ENCODE measurements around the gene NEAT1. TPM values are rescaled to one million over a fixed set of nuclear protein-coding genes. Genes with fewer than 3 reads are reported as not detected.

The NEAT1 gene
- polyA plus RNA-seq, 1 experiment: 72.3 TPM

DNA sequence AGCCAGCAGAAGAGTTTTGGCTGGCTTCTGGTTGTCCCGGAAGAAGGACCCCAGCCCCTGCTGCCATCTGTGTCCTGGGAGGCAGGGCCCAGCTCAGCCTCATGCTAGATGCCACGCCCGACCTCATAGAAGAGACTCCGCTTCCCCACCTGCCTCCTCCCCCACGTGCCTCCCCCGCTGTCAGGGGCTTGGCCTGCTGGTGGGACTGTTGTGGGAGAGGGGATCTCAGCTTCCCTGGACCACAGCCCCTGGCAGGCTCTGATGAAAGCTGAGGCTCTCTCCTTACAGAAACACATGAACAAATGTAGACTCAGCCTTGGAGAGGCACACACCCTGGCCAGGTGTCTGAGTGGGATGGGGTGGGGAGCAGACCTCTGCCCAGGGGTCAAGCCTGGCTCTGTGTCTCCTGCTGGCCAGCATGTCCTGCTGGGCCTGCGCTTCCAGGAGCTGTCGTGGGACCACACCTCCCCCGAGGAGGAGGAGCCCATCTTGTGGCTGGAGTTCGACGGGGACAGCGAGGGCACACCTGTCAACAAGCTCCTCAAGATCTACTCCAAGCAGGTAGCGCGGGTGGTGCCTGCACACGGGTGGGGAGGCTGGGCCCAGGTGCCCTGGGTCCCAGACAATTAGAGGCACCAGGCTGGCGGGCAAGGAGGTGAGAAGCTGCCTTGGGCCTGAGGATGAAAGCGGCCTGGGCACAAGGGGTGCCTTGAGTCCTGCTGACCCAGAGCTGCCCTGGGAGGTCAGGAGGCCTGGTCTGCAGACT, 22.1 kb upstream of the NEAT1 start:
- Histone ChIP-seq H3K9me3 (ENCODE audit: control insufficient read depth, insufficient read depth, low read length) (no peaks in the 10 kb centered on the region), H3K27ac (ENCODE audit: low read depth, low read length) (no peak overlapping the region), H3K27me3 (ENCODE audit: control insufficient read depth, insufficient read depth, low read length) (no peaks in the 10 kb centered on the region), H3K4me3 (ENCODE audit: low read depth, low read length) (no peak overlapping the region)
- ChIA-PET POLR2A (no interaction called here), CTCF (no interaction called here)
- DNase-seq (ENCODE audit: low read depth, low spot score): no peak
- TF ChIP-seq, protein P1, sequence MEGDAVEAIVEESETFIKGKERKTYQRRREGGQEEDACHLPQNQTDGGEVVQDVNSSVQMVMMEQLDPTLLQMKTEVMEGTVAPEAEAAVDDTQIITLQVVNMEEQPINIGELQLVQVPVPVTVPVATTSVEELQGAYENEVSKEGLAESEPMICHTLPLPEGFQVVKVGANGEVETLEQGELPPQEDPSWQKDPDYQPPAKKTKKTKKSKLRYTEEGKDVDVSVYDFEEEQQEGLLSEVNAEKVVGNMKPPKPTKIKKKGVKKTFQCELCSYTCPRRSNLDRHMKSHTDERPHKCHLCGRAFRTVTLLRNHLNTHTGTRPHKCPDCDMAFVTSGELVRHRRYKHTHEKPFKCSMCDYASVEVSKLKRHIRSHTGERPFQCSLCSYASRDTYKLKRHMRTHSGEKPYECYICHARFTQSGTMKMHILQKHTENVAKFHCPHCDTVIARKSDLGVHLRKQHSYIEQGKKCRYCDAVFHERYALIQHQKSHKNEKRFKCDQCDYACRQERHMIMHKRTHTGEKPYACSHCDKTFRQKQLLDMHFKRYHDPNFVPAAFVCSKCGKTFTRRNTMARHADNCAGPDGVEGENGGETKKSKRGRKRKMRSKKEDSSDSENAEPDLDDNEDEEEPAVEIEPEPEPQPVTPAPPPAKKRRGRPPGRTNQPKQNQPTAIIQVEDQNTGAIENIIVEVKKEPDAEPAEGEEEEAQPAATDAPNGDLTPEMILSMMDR (IDR thresholded peaks at IDR 0.05; ENCODE audit: low read depth, low read length): no peak

DNA sequence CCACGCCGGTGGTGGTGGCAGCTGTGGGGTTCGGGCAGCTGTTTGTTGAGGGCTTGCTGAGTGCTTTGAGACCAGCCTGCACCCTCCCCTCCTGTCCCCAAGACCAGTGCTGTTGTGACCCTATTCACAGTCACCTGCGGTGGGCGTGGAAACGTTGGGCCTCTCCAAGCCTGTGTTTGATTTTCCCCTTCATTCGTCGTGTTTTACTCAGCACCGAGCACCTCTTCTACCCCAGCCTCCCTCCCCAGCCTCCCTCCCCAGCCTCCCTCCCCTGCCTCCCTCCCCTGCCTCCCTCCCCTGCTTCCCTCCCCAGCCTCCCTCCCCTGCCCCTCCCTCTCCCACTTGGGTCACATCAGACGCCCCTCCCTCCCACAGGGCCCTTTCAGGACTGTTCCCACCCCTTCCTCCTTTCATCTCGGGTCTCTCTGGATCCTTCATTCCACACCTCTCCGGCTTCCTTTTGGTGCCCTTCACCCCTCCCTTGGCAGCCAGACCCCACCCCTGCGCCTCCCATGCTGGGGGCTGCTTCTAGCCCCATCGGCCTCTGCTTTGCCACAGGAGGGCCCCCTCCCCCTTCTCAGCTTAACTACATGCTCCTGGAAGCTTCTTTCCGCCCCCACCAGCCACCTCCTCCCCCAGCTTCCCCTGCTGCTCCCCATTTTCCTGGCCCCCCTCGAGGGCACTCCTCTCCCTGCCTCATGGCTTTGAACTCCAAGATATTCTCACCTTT, 21.4 kb upstream of the NEAT1 start:
- TF ChIP-seq, protein P1 (IDR thresholded peaks at IDR 0.05; ENCODE audit: low read depth, low read length): no peak
- POLR2A ChIA-PET: interaction anchor here (0.7 kb wide), 1 partner anchor 14 kb away, joined by 13 read pairs; no protein-coding TSS in a partner anchor
- CTCF ChIA-PET: interaction anchor here (0.7 kb wide), 1 partner anchor 20 kb away, joined by 4 read pairs; no protein-coding TSS in a partner anchor
- no peak overlapping the region for H3K27ac ChIP-seq (ENCODE audit: low read depth, low read length)
- H3K4me3 ChIP-seq (ENCODE audit: low read depth, low read length): no peak overlapping the region
- no peak for DNase-seq (ENCODE audit: low read depth, low spot score)
- H3K27me3 ChIP-seq (ENCODE audit: control insufficient read depth, insufficient read depth, low read length): no peaks in the 10 kb centered on the region
- H3K9me3 ChIP-seq (ENCODE audit: control insufficient read depth, insufficient read depth, low read length): no peaks in the 10 kb centered on the region

DNA sequence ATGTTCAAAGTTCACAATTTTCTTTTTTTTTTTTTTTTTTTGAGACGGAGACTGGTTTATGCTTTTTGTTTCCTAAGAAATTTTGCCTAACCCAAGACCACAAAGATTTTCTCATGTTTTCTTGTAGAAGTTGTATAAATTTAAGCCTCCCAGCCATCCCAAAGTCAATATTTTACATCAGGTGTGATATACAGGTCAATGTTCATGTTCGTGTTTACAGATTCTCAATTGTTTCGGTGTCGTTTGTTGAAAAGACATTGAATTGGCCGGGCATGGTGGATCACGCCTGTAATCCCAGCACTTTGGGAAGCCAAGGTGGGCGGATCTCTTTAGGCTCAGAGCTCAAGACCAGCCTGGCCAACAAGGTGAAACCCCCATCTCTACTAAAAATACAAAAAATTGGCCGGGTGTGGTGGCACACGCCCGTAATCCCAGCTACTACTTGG, 20.8 kb upstream of the NEAT1 start:
- no peaks in the 10 kb centered on the region for H3K27me3 ChIP-seq (ENCODE audit: control insufficient read depth, insufficient read depth, low read length)
- H3K27ac ChIP-seq (ENCODE audit: low read depth, low read length): no peak overlapping the region
- H3K9me3 ChIP-seq (ENCODE audit: control insufficient read depth, insufficient read depth, low read length): no peaks in the 10 kb centered on the region
- ChIA-PET POLR2A (interaction anchor here (0.7 kb wide), 1 partner anchor 14 kb away, joined by 13 read pairs; no protein-coding TSS in a partner anchor), CTCF (interaction anchor here (0.7 to 2.0 kb wide), 2 partner anchors 14 to 21 kb away, joined by 4 to 9 read pairs; no protein-coding TSS in a partner anchor)
- DNase-seq (ENCODE audit: low read depth, low spot score): no peak
- TF ChIP-seq, protein P1 (IDR thresholded peaks at IDR 0.05; ENCODE audit: low read depth, low read length): no peak
- H3K4me3 ChIP-seq (ENCODE audit: low read depth, low read length): no peak overlapping the region

DNA sequence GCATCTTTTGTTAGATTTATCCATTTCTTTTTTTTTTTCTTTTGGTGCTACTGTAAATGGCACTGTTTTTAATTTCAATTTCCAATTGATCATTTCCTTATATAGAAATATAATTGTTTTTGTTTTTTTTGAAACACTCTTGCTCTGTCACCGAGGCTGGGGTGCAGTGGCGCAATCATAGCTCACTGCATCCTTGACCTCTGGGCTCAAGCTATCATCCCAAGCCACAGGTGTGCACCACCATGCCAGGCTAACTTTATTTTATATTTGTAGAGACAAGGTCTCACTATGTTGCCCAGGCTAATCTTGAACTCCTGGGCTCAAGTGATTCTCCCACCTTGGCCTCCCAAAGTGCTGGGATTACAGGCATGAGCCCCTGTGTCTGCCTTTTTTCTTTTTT, 19.8 kb upstream of the NEAT1 start:
- Histone ChIP-seq H3K27ac (ENCODE audit: low read depth, low read length) (no peak overlapping the region), H3K9me3 (ENCODE audit: control insufficient read depth, insufficient read depth, low read length) (no peaks in the 10 kb centered on the region), H3K27me3 (ENCODE audit: control insufficient read depth, insufficient read depth, low read length) (no peaks in the 10 kb centered on the region), H3K4me3 (ENCODE audit: low read depth, low read length) (no peak overlapping the region)
- ChIA-PET POLR2A (interaction anchor here (0.9 kb wide), 1 partner anchor 105 kb away, joined by 3 read pairs; no protein-coding TSS in a partner anchor), CTCF (interaction anchor here (2.0 kb wide), 1 partner anchor 13 kb away, joined by 9 read pairs; no protein-coding TSS in a partner anchor)
- no peak for DNase-seq (ENCODE audit: low read depth, low spot score)
- TF ChIP-seq, protein P1 (IDR thresholded peaks at IDR 0.05; ENCODE audit: low read depth, low read length): no peak
